Measurements from ENCODE around the gene SYT17.

SYT17 gene, protein sequence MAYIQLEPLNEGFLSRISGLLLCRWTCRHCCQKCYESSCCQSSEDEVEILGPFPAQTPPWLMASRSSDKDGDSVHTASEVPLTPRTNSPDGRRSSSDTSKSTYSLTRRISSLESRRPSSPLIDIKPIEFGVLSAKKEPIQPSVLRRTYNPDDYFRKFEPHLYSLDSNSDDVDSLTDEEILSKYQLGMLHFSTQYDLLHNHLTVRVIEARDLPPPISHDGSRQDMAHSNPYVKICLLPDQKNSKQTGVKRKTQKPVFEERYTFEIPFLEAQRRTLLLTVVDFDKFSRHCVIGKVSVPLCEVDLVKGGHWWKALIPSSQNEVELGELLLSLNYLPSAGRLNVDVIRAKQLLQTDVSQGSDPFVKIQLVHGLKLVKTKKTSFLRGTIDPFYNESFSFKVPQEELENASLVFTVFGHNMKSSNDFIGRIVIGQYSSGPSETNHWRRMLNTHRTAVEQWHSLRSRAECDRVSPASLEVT

GRCh38 chr16:19167710-19168370 is at the start of gene SYT17:
TSS of gene SYT17 (plus strand) at chr16:19168240. CDS start at chr16:19168647, 407 bp downstream.
- no peak for DNase-seq

DNA sequence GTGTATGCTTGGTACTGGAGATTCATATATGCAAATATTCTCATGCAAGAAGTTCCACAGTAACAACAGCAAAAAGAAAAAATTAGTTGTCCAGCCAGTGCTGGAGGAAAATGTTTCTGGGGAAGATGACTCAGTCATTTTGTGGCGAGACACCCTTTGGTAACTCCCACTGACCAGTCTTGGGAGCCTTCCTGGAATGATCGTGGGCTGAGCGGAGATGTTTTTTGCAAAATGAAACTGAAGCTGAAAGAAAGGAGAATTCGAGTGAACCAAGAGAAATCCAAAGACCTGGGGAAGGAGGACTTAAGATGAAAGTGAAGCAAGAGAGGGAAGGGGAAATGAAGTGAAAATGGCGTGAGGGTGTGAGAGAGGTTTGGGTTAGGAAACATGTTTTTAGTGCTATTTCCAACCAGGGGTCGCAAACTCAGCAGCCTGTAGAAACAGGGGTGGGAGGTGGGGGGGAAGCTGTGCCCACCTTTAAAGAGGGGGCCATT is 49.1 kb upstream of the SYT17 start:
- no peak for DNase-seq

DNA sequence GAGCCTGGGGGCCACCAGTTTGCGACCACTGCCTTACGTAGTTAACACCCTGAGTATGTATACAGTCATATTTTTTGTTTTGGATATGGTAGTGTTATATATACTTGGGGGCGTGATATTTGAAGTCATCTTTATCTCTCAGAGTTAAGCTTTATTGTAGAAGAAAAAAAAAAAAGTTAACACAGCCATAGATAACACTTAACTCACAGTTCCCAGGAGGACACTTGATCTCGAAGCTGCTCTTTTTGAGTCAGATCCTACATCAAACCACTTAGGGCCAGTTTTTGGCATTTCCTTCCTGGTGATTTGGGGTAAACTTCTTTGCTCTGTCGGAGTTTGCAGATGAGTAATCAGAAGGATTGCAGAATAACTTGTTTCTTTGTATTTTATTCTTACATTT is 48.5 kb upstream of the SYT17 start:
- no peak for DNase-seq

DNA sequence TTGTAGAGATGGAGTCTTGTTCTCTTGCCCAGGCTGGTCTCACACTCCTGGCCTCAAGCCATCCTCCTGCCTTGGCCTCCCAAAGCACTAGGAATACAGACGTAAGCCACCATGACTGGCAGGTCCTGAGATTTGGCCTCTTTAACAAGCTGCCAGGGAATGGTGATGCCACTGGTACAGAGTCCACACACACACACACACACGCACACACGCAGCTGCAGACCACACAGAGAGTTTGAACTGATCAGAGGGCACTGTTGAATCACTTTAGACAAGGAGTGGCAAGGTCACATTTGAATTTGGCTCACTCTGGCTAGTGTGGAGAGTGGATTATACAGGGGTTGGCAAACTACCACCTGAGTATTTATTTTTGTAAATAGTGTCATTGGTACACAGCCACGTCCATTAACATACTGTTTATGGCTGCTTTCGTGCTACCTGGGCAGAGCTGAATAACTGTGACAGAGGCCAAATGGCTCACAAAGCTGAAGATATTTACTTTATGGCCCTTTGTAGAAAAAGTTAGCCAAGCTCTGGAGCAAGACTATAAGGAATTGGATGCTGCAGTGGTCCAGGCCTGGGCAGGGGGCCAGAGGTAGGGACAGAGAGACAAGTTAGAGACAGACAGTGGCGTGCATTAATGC is 44.4 kb upstream of the SYT17 start:
- DNase-seq, result no peak

DNA sequence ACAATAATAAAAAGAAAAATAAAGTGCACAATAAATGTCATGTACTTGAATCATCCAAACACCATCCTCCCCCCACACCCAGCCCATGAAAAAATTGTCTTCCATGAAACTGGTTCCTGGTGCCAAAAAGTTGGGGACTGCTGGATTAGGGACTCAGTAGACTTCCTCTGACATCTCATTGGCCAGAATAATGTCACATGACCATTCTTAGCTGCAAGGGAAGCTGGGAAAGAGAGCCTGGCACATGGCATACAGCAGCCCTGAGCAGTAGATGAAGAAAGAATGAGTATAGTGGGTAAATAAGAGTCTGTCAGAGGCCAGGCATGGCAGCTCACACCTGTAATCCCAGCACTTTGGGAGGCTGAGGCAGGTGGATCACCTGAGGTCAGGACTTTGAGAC is 41.7 kb upstream of the SYT17 start:
- DNase-seq, result no peak

DNA sequence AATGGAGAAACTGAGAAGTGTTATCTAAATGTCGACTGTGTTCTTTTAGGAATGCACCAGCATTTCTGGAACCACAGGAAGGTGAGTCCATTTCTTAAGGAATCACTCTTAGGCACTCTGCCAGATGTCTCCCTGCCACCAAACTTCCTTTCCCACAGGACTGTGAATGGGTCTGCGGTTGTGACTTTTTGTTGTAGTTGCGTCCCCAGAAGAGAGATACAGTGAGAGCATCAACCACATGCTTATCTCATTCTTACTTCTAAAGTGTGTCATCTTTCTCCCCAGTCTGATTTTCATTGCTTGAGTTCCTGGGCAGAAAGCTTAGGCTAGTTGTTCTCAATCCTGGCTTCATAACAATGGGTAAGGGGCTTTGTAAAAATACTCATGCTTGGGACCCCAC is 40.8 kb upstream of the SYT17 start:
- no peak for DNase-seq

GRCh38 chr16:19127674-19128131 is 40.3 kb upstream of the SYT17 start:
- no peak for DNase-seq

- DNase-seq, result no peak
Observed at GRCh38 chr16:19128454-19129200, 39.4 kb upstream of the SYT17 start.

GRCh38 chr16:19130385-19130784 is 37.7 kb upstream of the SYT17 start:
- no peak for DNase-seq

GRCh38 chr16:19130852-19131824 is 36.9 kb upstream of the SYT17 start:
- no peak for DNase-seq

DNA sequence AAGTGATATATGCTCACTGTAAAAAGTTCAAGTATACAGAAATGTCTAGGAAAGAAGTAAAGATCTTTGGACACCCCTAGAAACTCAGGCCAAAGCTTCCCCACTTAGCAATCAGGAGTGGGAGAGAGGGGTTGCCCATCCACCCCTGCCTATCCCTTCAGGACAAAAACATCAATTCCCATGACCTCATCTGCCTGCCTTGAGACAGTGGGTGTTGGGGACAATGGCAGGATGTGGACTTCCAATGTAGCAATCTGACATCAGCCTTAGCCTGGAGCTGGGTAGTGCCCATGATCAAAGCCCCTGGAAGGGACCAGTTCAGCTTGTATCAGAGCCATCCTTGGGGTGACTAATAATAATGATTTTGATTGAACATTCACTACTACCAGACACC is 36.2 kb upstream of the SYT17 start:
- no peak for DNase-seq

DNA sequence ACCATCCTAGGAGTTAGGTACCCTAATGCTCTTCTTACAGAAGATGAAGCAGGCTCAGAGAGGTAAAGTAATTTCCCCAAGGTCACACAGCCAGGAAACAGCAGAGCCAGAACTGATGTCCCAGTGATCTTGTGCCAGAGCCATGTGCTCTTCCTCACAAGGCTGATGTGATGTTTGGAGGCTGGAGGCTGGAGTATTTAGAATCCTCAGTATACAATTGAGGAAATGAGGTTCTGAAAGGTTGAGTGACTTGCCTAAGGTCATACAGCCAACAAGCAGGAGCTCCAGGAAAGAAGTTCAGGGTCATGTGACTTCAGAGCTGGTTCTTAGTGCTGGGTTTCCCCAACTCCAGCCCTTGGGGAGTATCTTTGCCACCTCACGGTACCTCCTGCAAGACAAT is 35.8 kb upstream of the SYT17 start:
- no peak for DNase-seq

DNA sequence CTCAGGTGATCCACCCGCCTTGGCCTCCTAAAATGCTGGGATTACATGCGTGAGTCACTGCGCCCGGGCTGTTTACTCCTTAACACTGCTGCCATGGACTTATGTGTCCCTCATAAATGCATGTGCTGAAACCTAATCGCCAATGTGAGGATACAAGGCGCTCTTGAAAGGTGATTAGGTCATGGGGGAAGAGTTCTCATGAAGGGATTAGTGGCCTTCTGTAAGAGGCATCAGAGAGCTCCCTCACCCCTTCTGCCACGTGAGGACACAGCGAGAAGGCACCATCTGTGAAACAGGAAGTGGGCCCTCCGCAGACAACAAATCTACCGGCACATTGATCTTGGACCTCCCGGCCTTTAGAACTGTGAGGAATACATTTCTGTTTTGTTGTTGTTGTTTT is 35.1 kb upstream of the SYT17 start:
- no peak for DNase-seq

DNA sequence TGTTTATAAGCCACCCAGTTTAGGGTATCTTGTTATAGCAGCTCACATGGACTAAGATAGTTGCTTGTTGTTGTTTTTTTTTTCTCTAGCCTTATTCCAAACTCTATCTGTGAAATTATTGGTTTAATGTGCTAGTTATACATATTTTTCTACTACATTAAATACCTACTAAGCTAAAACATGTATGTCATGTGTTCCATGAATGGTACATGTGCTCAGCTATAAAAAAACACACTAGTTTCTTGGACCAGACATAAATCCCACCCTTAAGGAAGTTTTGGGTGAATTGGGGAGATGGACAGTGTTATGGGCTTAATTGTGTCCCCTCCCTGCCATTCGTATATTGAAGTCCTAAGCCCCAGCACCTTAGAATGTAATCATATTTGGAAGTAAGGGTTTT is 34.4 kb upstream of the SYT17 start:
- no peak for DNase-seq

DNA sequence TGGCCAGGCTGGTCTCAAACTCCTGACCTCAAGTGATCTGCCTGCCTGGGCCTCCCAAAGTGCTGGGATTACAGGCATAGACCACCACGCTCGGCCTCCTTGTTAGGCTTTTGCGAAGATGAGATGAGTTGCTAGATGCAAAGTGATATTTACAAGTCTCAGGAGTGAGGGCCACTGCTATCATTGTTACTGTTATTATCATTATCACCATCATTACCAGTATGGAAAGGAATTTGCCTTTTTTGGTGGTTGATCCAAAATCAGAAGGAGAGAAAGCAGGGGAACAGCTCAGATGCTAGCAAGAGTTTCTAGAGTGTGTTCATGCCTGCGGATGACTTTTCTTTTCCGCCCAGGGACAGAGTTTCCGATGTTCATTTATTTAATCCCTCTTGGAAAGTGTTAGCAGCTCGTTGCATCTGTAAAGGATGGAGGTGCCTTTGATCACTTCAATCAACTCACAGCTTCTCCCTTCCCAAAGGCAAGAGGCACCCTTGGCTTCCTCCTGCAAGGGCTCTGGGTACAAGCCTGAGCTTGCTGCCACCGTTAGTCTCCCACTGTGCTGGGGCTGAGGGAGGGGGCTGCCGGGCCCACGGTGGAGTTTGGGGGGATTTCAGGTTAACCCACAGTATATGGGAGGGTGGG is 32.7 kb upstream of the SYT17 start:
- DNase-seq, result no peak

GRCh38 chr16:19135896-19136438 is 32.1 kb upstream of the SYT17 start:
- no peak for DNase-seq

- DNase-seq, result no peak
Observed at GRCh38 chr16:19136549-19137196, 31.4 kb upstream of the SYT17 start.

DNA sequence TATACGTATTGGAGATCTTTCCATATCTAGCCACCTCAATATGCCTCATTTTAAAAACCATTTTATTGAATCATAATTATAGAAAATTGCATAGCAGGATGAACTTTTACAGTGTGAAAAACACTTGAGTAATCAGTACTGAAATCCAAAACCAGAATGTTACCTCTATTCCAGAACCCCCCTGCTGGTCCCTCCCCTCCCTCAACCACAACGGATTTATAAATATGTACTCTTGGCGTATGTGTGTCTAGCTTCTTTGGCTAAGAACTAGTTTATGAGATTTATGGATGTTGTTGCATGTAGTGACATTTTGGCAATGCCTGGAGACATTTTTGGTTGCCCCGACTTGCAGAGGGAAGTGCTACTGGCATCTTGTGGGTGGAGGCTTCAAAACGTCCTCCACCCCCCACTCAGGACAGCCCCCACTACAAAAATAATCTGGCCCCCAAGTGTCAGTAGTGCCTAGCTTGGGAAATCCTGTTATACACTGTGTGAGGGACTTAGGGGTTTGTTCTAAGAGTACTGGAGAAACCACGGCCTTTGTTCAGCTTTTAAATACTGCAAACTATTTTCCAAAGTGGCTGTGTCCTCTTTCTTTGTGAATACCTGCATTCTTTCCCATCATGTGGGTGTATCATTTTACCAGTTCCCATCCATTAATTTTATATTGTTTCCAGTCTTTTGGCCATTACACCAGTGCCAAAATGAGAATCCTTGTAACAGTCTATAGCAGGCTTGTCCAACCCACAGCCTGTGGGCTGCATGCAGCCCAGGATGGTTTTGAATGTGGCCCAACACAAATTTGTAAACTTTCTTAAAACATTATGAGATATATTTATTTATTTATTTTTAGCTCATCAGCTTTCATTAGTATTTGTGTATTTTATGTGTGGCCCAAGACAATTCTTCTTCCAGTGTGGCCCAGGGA is 30.6 kb upstream of the SYT17 start:
- no peak for DNase-seq

- no peak for DNase-seq
Observed at GRCh38 chr16:19138601-19139000, 29.4 kb upstream of the SYT17 start.

Data from activated gamma-delta T cell treated with Interleukin-2 at 50 U/mL for 16 hours (primary cell).